ENCODE results near the gene UBN1.

GRCh38 chr16:4874666-4875065 is 27.4 kb downstream of the UBN1 start:
- TF ChIP-seq CTCF (conservative IDR thresholded peaks at IDR 0.05; ENCODE audit: low read depth, low read length) (no peak), EZH2 (IDR thresholded peaks at IDR 0.05; ENCODE audit: low read length, unreplicated experiment) (no peak)

Measured in PC-3 (cell line).